Hepatocyte (in vitro differentiated cells): ENCODE results near the gene ZMYM4. TPM values are rescaled to one million over a fixed set of nuclear protein-coding genes. Genes with fewer than 3 reads are reported as not detected.

Experiments
- DNase-seq: peaks from one replicate; pipeline ENCODE4 v3.0.0-alpha.2; 2016; ENCODE audit warnings: low spot score
- H2AFZ ChIP-seq: fragments of 200-600 bp; sonication (generic); 2 replicates; pipeline ENCODE4 v1.6.0; 2016; ENCODE audit warnings: antibody characterized with exemption, mild to moderate bottlenecking
- H3K27ac ChIP-seq: fragments of 200-600 bp; sonication (generic); 2 replicates; pipeline ENCODE4 v1.5.1; 2016; ENCODE audit warnings: mild to moderate bottlenecking
- H3K27me3 ChIP-seq: fragments of 200-600 bp; sonication (generic); 2 replicates; pipeline ENCODE4 v1.6.1; 2016
- H3K36me3 ChIP-seq: fragments of 200-600 bp; sonication (generic); replicated peaks from 2 replicates; pipeline ENCODE4 v1.5.1; 2016; ENCODE audit warnings: low read depth; ENCODE audit not compliant: insufficient read depth
- H3K4me1 ChIP-seq: fragments of 200-600 bp; sonication (generic); 2 replicates; pipeline ENCODE4 v1.5.1; 2016; ENCODE audit warnings: mild to moderate bottlenecking, moderate library complexity; ENCODE audit not compliant: insufficient read depth
- H3K4me2 ChIP-seq: fragments of 200-600 bp; sonication (generic); 2 replicates; pipeline ENCODE4 v1.6.0; 2016
- H3K4me3 ChIP-seq: fragments of 200-600 bp; sonication (generic); 2 replicates; pipeline ENCODE4 v1.5.1; 2016; ENCODE audit warnings: mild to moderate bottlenecking
- H3K79me2 ChIP-seq: fragments of 200-600 bp; sonication (generic); 2 replicates; pipeline ENCODE4 v1.6.0; 2017; ENCODE audit warnings: mild to moderate bottlenecking
- H3K9me2 ChIP-seq: fragments of 200-600 bp; sonication (generic); replicated peaks from 2 replicates; pipeline ENCODE4 v1.6.0; 2017; ENCODE audit warnings: mild to moderate bottlenecking; ENCODE audit not compliant: insufficient read depth
- H3K9me3 ChIP-seq: fragments of 200-600 bp; sonication (generic); 2 replicates; pipeline ENCODE4 v1.5.1; 2016; ENCODE audit warnings: low read depth, mild to moderate bottlenecking
- H4K20me1 ChIP-seq: fragments of 200-600 bp; sonication (generic); 2 replicates; pipeline ENCODE4 v1.6.0; 2016; ENCODE audit warnings: mild to moderate bottlenecking; ENCODE audit not compliant: insufficient read depth, poor library complexity, severe bottlenecking
- EZH2 ChIP-seq: fragments of 200-600 bp; sonication (generic); IDR thresholded peaks from 2 replicates; pipeline ENCODE4 v1.6.1; 2016; ENCODE audit warnings: antibody characterized with exemption, mild to moderate bottlenecking, borderline replicate concordance
- EZH2phosphoT487 ChIP-seq: fragments of 200-600 bp; sonication (generic); IDR thresholded peaks from one replicate; pipeline ENCODE4 v1.6.1; 2018; ENCODE audit warnings: antibody characterized with exemption, mild to moderate bottlenecking, low read depth, moderate library complexity; ENCODE audit not compliant: unreplicated experiment, severe bottlenecking
- WGBS: methylation state at CpG from one replicate; pipeline ENCODE4 v1.1.6; 2016; ENCODE audit warnings: low lambda C conversion rate; ENCODE audit errors: missing lambda C conversion rate; 5-methylcytosine and 5-hydroxymethylcytosine counted together
- polyA plus RNA-seq: library from polyadenylated mRNA; unstranded; fragments of >200 nt; fragmentation: Nextera tagmentation; extraction: Ambion mirVana; gene quantifications from 2 replicates; pipeline ENCODE4 v1.2.1, GENCODE V29; 2016
- total RNA-seq: library from RNA; depleted of rRNA; stranded (reverse); fragments of >200 nt; gene quantifications from 2 replicates; pipeline ENCODE4 v1.2.3, GENCODE V29; 2014
- TF ChIP-seq, protein P1 (sequence below): fragments of 200-600 bp; sonication (generic); IDR thresholded peaks from 2 replicates; pipeline ENCODE4 v1.5.1; 2016; ENCODE audit warnings: antibody characterized with exemption, mild to moderate bottlenecking; ENCODE audit not compliant: poor library complexity

ZMYM4 gene
- total and polyA plus RNA-seq, 2 experiments from 2014 or later, result 17.6 to 43.4 TPM

DNA sequence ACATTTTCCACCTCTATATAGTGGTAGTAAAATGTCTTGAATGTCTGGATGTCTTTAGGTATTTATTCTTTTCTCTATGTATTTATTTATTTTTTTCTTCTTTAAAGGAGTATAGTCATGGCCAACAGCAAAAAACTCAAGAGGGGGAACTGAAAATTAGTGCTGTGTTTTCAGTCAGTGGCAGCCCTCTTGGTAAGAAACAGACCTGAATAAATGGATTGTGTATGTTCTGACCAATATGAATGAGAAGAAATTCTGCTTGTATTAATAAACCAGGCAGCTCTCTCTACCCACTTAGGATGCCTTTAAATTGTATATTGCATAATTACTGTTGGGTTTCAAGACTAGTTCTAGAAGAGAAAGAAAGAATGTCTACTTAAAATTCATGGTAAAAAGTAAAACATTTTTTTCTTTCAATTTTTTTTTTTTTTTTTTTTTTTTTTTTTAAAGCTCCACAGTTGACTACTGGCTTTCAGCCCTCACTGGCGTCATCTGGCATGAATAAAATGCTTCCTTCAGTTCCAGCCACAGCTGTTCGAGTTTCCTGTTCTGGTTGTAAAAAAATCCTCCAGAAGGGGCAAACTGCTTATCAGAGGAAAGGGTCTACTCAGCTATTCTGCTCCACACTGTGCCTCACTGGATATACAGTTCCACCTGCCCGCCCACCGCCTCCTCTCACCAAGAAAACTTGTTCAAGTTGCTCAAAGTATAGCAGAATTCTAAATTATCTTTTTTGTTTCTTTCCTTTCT, 101.6 kb downstream of the ZMYM4 start:
- peaks cover 11% of the 10 kb centered on the region for H3K79me2 ChIP-seq
- no peaks in the 10 kb centered on the region for H3K9me2 ChIP-seq
- DNase-seq, result peak; percentile 69
- no peaks in the 10 kb centered on the region for H3K4me1 ChIP-seq
- no peak for TF ChIP-seq EZH2phosphoT487
- no peak for TF ChIP-seq EZH2
- TF ChIP-seq, protein P1, sequence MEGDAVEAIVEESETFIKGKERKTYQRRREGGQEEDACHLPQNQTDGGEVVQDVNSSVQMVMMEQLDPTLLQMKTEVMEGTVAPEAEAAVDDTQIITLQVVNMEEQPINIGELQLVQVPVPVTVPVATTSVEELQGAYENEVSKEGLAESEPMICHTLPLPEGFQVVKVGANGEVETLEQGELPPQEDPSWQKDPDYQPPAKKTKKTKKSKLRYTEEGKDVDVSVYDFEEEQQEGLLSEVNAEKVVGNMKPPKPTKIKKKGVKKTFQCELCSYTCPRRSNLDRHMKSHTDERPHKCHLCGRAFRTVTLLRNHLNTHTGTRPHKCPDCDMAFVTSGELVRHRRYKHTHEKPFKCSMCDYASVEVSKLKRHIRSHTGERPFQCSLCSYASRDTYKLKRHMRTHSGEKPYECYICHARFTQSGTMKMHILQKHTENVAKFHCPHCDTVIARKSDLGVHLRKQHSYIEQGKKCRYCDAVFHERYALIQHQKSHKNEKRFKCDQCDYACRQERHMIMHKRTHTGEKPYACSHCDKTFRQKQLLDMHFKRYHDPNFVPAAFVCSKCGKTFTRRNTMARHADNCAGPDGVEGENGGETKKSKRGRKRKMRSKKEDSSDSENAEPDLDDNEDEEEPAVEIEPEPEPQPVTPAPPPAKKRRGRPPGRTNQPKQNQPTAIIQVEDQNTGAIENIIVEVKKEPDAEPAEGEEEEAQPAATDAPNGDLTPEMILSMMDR, result no peak
- H3K9me3 ChIP-seq, result no peaks in the 10 kb centered on the region
- no peaks in the 10 kb centered on the region for H3K27me3 ChIP-seq
- WGBS, result 57% methylated on average over 4 of the region's 4 CpGs
- no peak overlapping the region for H3K4me2 ChIP-seq
- H3K36me3 ChIP-seq, result no peaks in the 10 kb centered on the region
- no peaks in the 10 kb centered on the region for H4K20me1 ChIP-seq
- H3K4me3 ChIP-seq, result no peak overlapping the region
- no peak overlapping the region for H2AFZ ChIP-seq
- peak overlapping the region; percentile 22 for H3K27ac ChIP-seq

DNA sequence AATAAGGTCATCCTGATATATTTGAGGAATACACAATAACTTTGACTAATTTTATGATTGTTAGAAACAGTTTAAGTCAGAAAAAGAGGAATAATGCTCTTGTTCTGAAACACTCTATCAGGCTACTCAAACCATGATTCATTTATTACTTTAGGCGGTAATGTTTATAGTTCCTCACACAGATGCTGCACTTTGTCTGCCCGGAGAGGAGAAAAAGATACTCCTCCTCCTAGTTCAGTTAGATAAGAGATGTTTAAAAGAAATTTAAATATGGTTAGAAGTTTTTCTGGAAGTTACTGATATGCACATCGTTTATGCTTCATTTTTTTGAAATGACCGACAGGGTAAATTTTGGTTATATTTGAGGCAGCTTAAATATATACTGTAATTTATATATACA, 103.0 kb downstream of the ZMYM4 start:
- Histone ChIP-seq H3K27ac (no peak overlapping the region), H2AFZ (no peak overlapping the region), H3K9me2 (no peaks in the 10 kb centered on the region), H3K4me1 (no peaks in the 10 kb centered on the region), H3K79me2 (peaks cover 11% of the 10 kb centered on the region), H4K20me1 (no peaks in the 10 kb centered on the region), H3K9me3 (no peaks in the 10 kb centered on the region), H3K27me3 (no peaks in the 10 kb centered on the region), H3K4me3 (no peak overlapping the region), H3K4me2 (no peak overlapping the region), H3K36me3 (no peaks in the 10 kb centered on the region)
- TF ChIP-seq EZH2 (no peak), EZH2phosphoT487 (no peak)
- TF ChIP-seq, protein P1, result no peak
- WGBS, result 60% methylated on average over 4 of the region's 4 CpGs
- DNase-seq, result no peak

DNA sequence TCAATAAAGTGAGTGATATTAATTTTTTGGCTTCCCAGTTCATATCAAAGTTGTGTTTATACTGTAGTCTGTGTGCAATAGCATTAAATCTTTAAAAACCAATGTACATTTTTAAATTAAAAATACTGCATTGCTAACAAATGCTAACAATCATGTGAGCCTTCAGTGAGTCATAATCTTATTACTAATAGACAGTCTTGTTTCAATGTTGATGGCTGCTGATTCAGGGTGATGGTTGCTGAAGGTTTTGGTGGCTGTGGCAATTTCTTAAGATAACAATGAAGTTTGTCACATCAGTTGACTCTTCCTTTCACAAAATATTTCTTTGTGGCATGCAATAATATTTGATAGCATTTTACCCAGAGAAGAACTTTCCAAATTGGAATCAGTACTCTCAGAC, 109.0 kb downstream of the ZMYM4 start:
- Histone ChIP-seq H3K4me3 (no peak overlapping the region), H3K27me3 (no peaks in the 10 kb centered on the region), H3K4me1 (no peaks in the 10 kb centered on the region), H3K4me2 (no peak overlapping the region), H3K9me3 (no peaks in the 10 kb centered on the region), H4K20me1 (no peaks in the 10 kb centered on the region), H3K27ac (no peak overlapping the region), H2AFZ (no peak overlapping the region), H3K9me2 (no peaks in the 10 kb centered on the region), H3K36me3 (no peaks in the 10 kb centered on the region), H3K79me2 (peaks cover 2% of the 10 kb centered on the region)
- no peak for DNase-seq
- TF ChIP-seq EZH2 (no peak), EZH2phosphoT487 (no peak)
- TF ChIP-seq, protein P1, result no peak
